HepG2 (cell line): ENCODE data around the gene CHN2. TPM values are rescaled to one million over a fixed set of nuclear protein-coding genes. Genes with fewer than 3 reads are reported as not detected.

Source experiments
- ATAC-seq: fragments of 200-7000 bp; cut with Tn5 transposase; 3 replicates; pipeline ENCODE4 v1.9.1; 2020; ENCODE audit warnings: mild to moderate bottlenecking, moderate library complexity
- BruUV-seq: library from RNA; stranded (reverse); fragments of 400-500 nt; replicated peaks from 2 replicates; lab custom pipeline; 2021; lab: Mats Ljungman, UMichigan
- CTCF ChIA-PET: fragments of 300-600 bp; formaldehyde crosslinking; extraction: SDS; loops from one replicate; lab custom pipeline; 2021; ENCODE audit warnings: low total read pairs, inconsistent platforms, low intra/inter-chr PET ratio; lab: Yijun Ruan, JAX
- POLR2A ChIA-PET: fragments of 350-600 bp; sonication (Branson Sonifier 250); formaldehyde crosslinking; loops from one replicate; lab custom pipeline; 2020; ENCODE audit warnings: antibody characterized with exemption, inconsistent platforms; lab: Yijun Ruan, JAX
- DNase-seq: peaks from one replicate; pipeline ENCODE4 v3.0.0-alpha.2; 2015; ENCODE audit warnings: low spot score
- FAIRE-seq: peaks from 3 replicates; lab custom pipeline; 2011; peaks lifted over from hg19 to GRCh38; lab: Jason Lieb, UNC
- H2AFZ ChIP-seq: one replicate; pipeline ENCODE4 v1.6.1; 2011; ENCODE audit warnings: low read length, inconsistent platforms
- H3K27ac ChIP-seq: fragments of 300-600 bp; 3 replicates; pipeline ENCODE4 v1.8.0; 2011; ENCODE audit warnings: mixed run types, mild to moderate bottlenecking, mixed read lengths, low read length, inconsistent platforms; ENCODE audit not compliant: insufficient read depth; ENCODE audit errors: extremely low read length
- H3K27me3 ChIP-seq, 2 experiments: fragments of 200-600 bp in 1 of 2; 2 replicates in 1 of 2; 3 replicates in 1 of 2; pipeline versions ENCODE4 v1.6.0 to v1.8.0; 2011; ENCODE audit warnings: low read length in 2 of 2, mild to moderate bottlenecking in 2 of 2, moderate library complexity in 2 of 2, inconsistent platforms in 1 of 2; ENCODE audit not compliant: insufficient read depth in 2 of 2, control insufficient read depth in 1 of 2
- H3K36me3 ChIP-seq, 2 experiments: fragments of 200-600 bp in 1 of 2; replicated peaks in 1 of 2; 2 replicates in 1 of 2; 3 replicates in 1 of 2; pipeline versions ENCODE4 v1.5.1 to v1.8.0; 2011; ENCODE audit warnings: low read length in 2 of 2, inconsistent platforms in 1 of 2; ENCODE audit not compliant: insufficient read depth in 2 of 2, control insufficient read depth in 1 of 2
- H3K4me1 ChIP-seq: 2 replicates; pipeline ENCODE4 v1.5.1; 2012; ENCODE audit warnings: low read length, inconsistent platforms; ENCODE audit not compliant: insufficient read depth
- H3K4me2 ChIP-seq: 2 replicates; pipeline ENCODE4 v1.6.0; 2011; ENCODE audit warnings: low read depth, low read length, inconsistent platforms
- H3K4me3 ChIP-seq, 3 experiments: fragments of 200-600 bp in 1 of 3; sonication (generic), shearing (Covaris generic) in 1 of 3; replicated peaks in 1 of 3; 2 replicates each; pipeline ENCODE4 v1.5.1; 2011 to 2016; ENCODE audit warnings: low read length in 3 of 3, inconsistent platforms in 2 of 3, low read depth in 2 of 3, mild to moderate bottlenecking in 2 of 3, control low read depth in 1 of 3, mixed read lengths in 1 of 3; ENCODE audit not compliant: insufficient read depth in 1 of 3
- H3K79me2 ChIP-seq: one replicate; pipeline ENCODE4 v1.6.1; 2011; ENCODE audit warnings: low read length, inconsistent platforms; ENCODE audit not compliant: insufficient read depth
- H3K9ac ChIP-seq: 2 replicates; pipeline ENCODE4 v1.6.0; 2011; ENCODE audit warnings: mild to moderate bottlenecking, low read depth, low read length, inconsistent platforms; ENCODE audit not compliant: insufficient read depth
- H3K9me3 ChIP-seq: 2 replicates; pipeline ENCODE4 v1.5.1; 2012; ENCODE audit warnings: mild to moderate bottlenecking, low read length
- H4K20me1 ChIP-seq: 2 replicates; pipeline ENCODE4 v1.6.0; 2011; ENCODE audit warnings: inconsistent platforms, mild to moderate bottlenecking, low read length, moderate library complexity; ENCODE audit not compliant: insufficient read depth
- DZIP1 ChIP-seq: sonication (generic); formaldehyde crosslinking; IDR thresholded peaks from 2 replicates; pipeline ENCODE4 v1.5.0; 2020; ENCODE audit warnings: mild to moderate bottlenecking, missing genetic modification reagents
- HNF4G ChIP-seq, 2 experiments: sonication (generic) in 1 of 2; formaldehyde crosslinking in 1 of 2; IDR thresholded peaks; 2 replicates each; pipeline versions ENCODE4 v1.4.0 to v1.6.1; 2011 to 2020; ENCODE audit warnings: borderline replicate concordance in 2 of 2, low read depth in 2 of 2, mild to moderate bottlenecking in 2 of 2, low read length in 1 of 2, missing genetic modification reagents in 1 of 2, moderate library complexity in 1 of 2
- KDM3A ChIP-seq: IDR thresholded peaks from 2 replicates; pipeline ENCODE4 v1.6.1; 2018; ENCODE audit warnings: low read depth, missing compliant biosample characterization
- KLF12 ChIP-seq: sonication (generic); formaldehyde crosslinking; IDR thresholded peaks from 2 replicates; pipeline ENCODE4 v1.4.0; 2020; ENCODE audit warnings: missing genetic modification reagents, borderline replicate concordance
- NFYC ChIP-seq: IDR thresholded peaks from 2 replicates; pipeline ENCODE4 v1.6.1; 2016; ENCODE audit warnings: missing genetic modification reagents, missing compliant biosample characterization
- RFXAP ChIP-seq: sonication (generic); formaldehyde crosslinking; IDR thresholded peaks from 2 replicates; pipeline ENCODE4 v1.4.0; 2020; ENCODE audit warnings: missing genetic modification reagents, borderline replicate concordance
- ZNF260 ChIP-seq: sonication (generic); formaldehyde crosslinking; IDR thresholded peaks from 2 replicates; pipeline ENCODE4 v1.4.0; 2020; ENCODE audit warnings: missing genetic modification reagents, low read depth, mild to moderate bottlenecking, borderline replicate concordance
- ZNF724P ChIP-seq: sonication (generic); formaldehyde crosslinking; IDR thresholded peaks from 2 replicates; pipeline ENCODE4 v1.8.0; 2022; ENCODE audit warnings: missing genetic modification reagents, borderline replicate concordance
- WGBS: methylation state at CpG from one replicate; pipeline ENCODE4 v1.1.6; 2017; ENCODE audit warnings: low lambda C conversion rate; 5-methylcytosine and 5-hydroxymethylcytosine counted together
- in situ Hi-C: cut with HindIII; loops from 2 replicates; pipeline ENCODE4 v1.10.0; 2017; ENCODE audit warnings: low pct_unique_long_range_greater_than_20kb; ENCODE audit not compliant: extremely low pct_ligation_motif_present
- intact Hi-C: fragments of 100-400 bp; cut with micrococcal nuclease; formaldehyde crosslinking; loops from one replicate; pipeline ENCODE4 v1.10.0; 2022; ENCODE audit not compliant: unreplicated experiment
- polyA plus RNA-seq, 8 experiments: library from polyadenylated mRNA; depleted of rRNA in 3 of 8; stranded (reverse) in 7 of 8; unstranded in 1 of 8; fragments of >200 nt; fragmentation: Illumina TruSeq in 4 of 8; extraction: Trizol in 4 of 8; gene quantifications; 2 replicates each; pipeline versions ENCODE4 v1.2.1 to v1.2.3, GENCODE V29; 2011 to 2016; ENCODE audit warnings: low read depth in 4 of 8, missing spikeins in 1 of 8, mixed read lengths in 1 of 8; ENCODE audit not compliant: insufficient read depth in 1 of 8
- total RNA-seq, 5 experiments: library from RNA; depleted of rRNA; stranded (reverse); fragments of >200 nt; fragmentation: Illumina TruSeq; extraction: Trizol; gene quantifications; 2 replicates each; pipeline ENCODE4 v1.2.3, GENCODE V29; 2016; ENCODE audit warnings: low read depth in 1 of 5

CHN2 gene
- total and polyA plus RNA-seq, 2 of the 13 experiments (the other 11 are each of a cell fraction or from before 2014, with no cell fraction given) = 23.5 to 30.5 TPM

DNA sequence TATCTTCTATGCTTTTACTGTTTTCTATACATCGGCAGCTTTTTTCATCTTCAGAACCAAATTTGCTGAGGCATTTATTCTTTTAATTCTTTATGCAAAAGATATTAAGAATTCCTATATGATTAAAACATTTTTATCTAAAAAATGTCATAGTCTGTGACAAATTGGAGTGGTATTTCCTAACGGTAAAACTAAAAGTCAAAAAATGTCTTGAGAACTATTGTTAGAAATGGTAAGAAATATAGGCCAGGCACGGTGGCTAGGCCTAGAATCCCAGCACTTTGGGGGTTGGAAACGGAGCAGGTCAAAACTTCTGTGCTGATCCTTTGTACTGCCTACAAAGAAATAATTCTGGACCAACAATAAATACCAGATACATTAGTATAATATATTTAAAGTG is 311.4 kb downstream of the CHN2 start:
- ATAC-seq (no peak), FAIRE-seq (no peak), DNase-seq (no peak)
- WGBS = 97% methylated on average over 4 of the region's 4 CpGs
- no peak overlapping the region for H3K4me2 ChIP-seq
- ChIA-PET CTCF (no interaction called here), POLR2A (no interaction called here)
- H3K27me3 ChIP-seq = no peaks in the 10 kb centered on the region
- no peaks in the 10 kb centered on the region for H4K20me1 ChIP-seq
- BruUV-seq = no TSS peak
- intact Hi-C loops (no loop called here), in situ Hi-C loops (no loop called here)
- H3K27ac ChIP-seq = no peak overlapping the region
- TF ChIP-seq NFYC (CRISPR knock-in tag) = no peak
- no peaks in the 10 kb centered on the region for H3K4me1 ChIP-seq
- no peak overlapping the region for H2AFZ ChIP-seq
- peaks cover 19 to 66% of the 10 kb centered on the region in 2 experiments for H3K36me3 ChIP-seq
- no peaks in the 10 kb centered on the region for H3K79me2 ChIP-seq
- H3K4me3 ChIP-seq = no peak overlapping the region
- no peaks in the 10 kb centered on the region for H3K9me3 ChIP-seq
- H3K9ac ChIP-seq = no peak overlapping the region

DNA sequence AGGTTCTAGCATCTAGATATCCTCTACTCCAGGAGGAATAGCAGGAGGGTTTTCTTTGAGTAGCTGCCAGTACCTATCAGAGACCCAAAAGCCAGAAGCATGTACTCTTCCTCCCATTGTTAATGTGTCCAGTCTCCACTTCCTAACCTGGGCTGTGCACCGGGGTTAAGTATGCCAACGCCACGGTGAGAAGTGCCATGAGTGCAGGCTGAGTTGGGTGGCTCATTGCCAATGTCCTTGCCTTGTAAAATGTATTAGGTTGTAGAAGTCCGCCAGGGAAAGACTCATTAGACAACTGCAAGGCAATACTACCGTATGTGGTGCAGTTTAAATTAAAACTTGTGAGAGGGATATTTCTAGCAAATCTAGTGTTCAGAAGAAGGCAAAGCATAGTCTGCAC is 314.0 kb downstream of the CHN2 start:
- Histone ChIP-seq H4K20me1 (no peaks in the 10 kb centered on the region), H3K27me3 (no peaks in the 10 kb centered on the region), H3K9me3 (no peaks in the 10 kb centered on the region), H2AFZ (no peak overlapping the region), H3K4me2 (no peak overlapping the region), H3K36me3 (peaks cover 20 to 71% of the 10 kb centered on the region in 2 experiments), H3K79me2 (no peaks in the 10 kb centered on the region), H3K9ac (no peak overlapping the region), H3K4me1 (no peaks in the 10 kb centered on the region), H3K4me3 (no peak overlapping the region), H3K27ac (no peak overlapping the region)
- no peak for ATAC-seq
- no TSS peak for BruUV-seq
- no peak for DNase-seq
- no peak for FAIRE-seq
- intact Hi-C loops (no loop called here), in situ Hi-C loops (no loop called here)
- TF ChIP-seq RFXAP (CRISPR knock-in tag) = no peak
- no peak for TF ChIP-seq DZIP1 (CRISPR knock-in tag)
- TF ChIP-seq ZNF724P (CRISPR knock-in tag) = no peak
- no peak for TF ChIP-seq HNF4G (IDR thresholded peaks at IDR 0.05; ENCODE audit: borderline replicate concordance, low read depth, low read length)
- TF ChIP-seq HNF4G (CRISPR knock-in tag; IDR thresholded peaks at IDR 0.05; ENCODE audit: borderline replicate concordance, low read depth) = no peak
- TF ChIP-seq KDM3A (CRISPR knock-in tag) = no peak
- TF ChIP-seq KLF12 = no peak
- TF ChIP-seq ZNF260 (CRISPR knock-in tag) = no peak
- CTCF ChIA-PET = no interaction called here
- WGBS = 100% methylated on average over 5 of the region's 5 CpGs
- POLR2A ChIA-PET = interaction anchor here (0.9 kb wide), 1 partner anchor 25 kb away, joined by 3 read pairs; no protein-coding TSS in a partner anchor
